IMR-90 (cell line): ENCODE results near the gene CAMKMT. TPM values are rescaled to one million over a fixed set of nuclear protein-coding genes. Genes with fewer than 3 reads are reported as not detected.

Experiments
- ATAC-seq: fragments of 200-7000 bp; cut with Tn5 transposase; 2 replicates; pipeline ENCODE4 v1.9.1; 2020; ENCODE audit warnings: low read depth, mild to moderate bottlenecking, moderate library complexity
- BruUV-seq: library from RNA; stranded (reverse); fragments of 400-500 nt; replicated peaks from 2 replicates; lab custom pipeline; 2021; lab: Mats Ljungman, UMichigan
- CTCF ChIA-PET: fragments of 300-600 bp; formaldehyde crosslinking; extraction: SDS; loops from one replicate; lab custom pipeline; 2021; ENCODE audit warnings: antibody characterized with exemption; lab: Yijun Ruan, JAX
- POLR2A ChIA-PET: fragments of 300-600 bp; sonication (Branson Sonifier 250); formaldehyde crosslinking; loops from one replicate; lab custom pipeline; 2022; ENCODE audit warnings: antibody characterized with exemption; ENCODE audit not compliant: unreplicated experiment; lab: Charles Lee
- DNase-seq: peaks from one replicate; pipeline ENCODE4 v3.0.0; 2013
- H2AFZ ChIP-seq: replicated peaks from 2 replicates; pipeline ENCODE3; 2013; ENCODE audit warnings: low read length, mild to moderate bottlenecking; ENCODE audit not compliant: poor library complexity
- H2AK5ac ChIP-seq: 2 replicates; pipeline ENCODE4 v1.6.1; 2013; ENCODE audit warnings: low read depth, low read length, inconsistent platforms
- H2AK9ac ChIP-seq: replicated peaks from 2 replicates; pipeline ENCODE3; 2013; ENCODE audit warnings: mild to moderate bottlenecking, low read depth, low read length, moderate library complexity; ENCODE audit not compliant: poor library complexity
- H2BK120ac ChIP-seq: 2 replicates; pipeline ENCODE4 v1.6.1; 2013; ENCODE audit warnings: low read depth, low read length, inconsistent platforms
- H2BK15ac ChIP-seq: 3 replicates; pipeline ENCODE4 v1.6.1; 2013; ENCODE audit warnings: low read depth, low read length, inconsistent platforms
- H2BK20ac ChIP-seq: 2 replicates; pipeline ENCODE4 v1.6.1; 2013; ENCODE audit warnings: low read depth, mild to moderate bottlenecking, inconsistent platforms, low read length, moderate library complexity
- H2BK5ac ChIP-seq: 2 replicates; pipeline ENCODE4 v1.6.1; 2013; ENCODE audit warnings: mild to moderate bottlenecking, low read depth, low read length, inconsistent platforms; ENCODE audit not compliant: poor library complexity, severe bottlenecking
- H3K14ac ChIP-seq: replicated peaks from 2 replicates; pipeline ENCODE4 v1.6.1; 2013; ENCODE audit warnings: low read depth, low read length, inconsistent platforms
- H3K18ac ChIP-seq: 2 replicates; pipeline ENCODE4 v1.6.1; 2013; ENCODE audit warnings: low read depth, low read length, control low read depth
- H3K23ac ChIP-seq: 2 replicates; pipeline ENCODE4 v1.6.1; 2013; ENCODE audit warnings: low read depth, low read length, inconsistent platforms
- H3K27ac ChIP-seq: 2 replicates; pipeline ENCODE4 v1.5.1; 2013; ENCODE audit warnings: mild to moderate bottlenecking, control low read depth, low read length; ENCODE audit not compliant: insufficient read depth
- H3K27me3 ChIP-seq: 2 replicates; pipeline ENCODE4 v1.6.1; 2013; ENCODE audit warnings: low read length; ENCODE audit not compliant: control insufficient read depth, insufficient read depth
- H3K36me3 ChIP-seq: 2 replicates; pipeline ENCODE4 v1.6.1; 2013; ENCODE audit warnings: low read length, mixed read lengths; ENCODE audit not compliant: control insufficient read depth, insufficient read depth
- H3K4ac ChIP-seq: 2 replicates; pipeline ENCODE4 v1.6.1; 2013; ENCODE audit warnings: low read depth, low read length, inconsistent platforms
- H3K4me1 ChIP-seq: 2 replicates; pipeline ENCODE4 v1.6.1; 2013; ENCODE audit warnings: low read length, mixed read lengths; ENCODE audit not compliant: control insufficient read depth, insufficient read depth
- H3K4me2 ChIP-seq: 2 replicates; pipeline ENCODE4 v1.6.1; 2013; ENCODE audit warnings: low read depth, mild to moderate bottlenecking, control low read depth, low read length, moderate library complexity
- H3K4me3 ChIP-seq: 2 replicates; pipeline ENCODE4 v1.5.1; 2013; ENCODE audit warnings: low read depth, mild to moderate bottlenecking, control low read depth, low read length, moderate library complexity; ENCODE audit not compliant: insufficient read depth
- H3K56ac ChIP-seq: 2 replicates; pipeline ENCODE4 v1.6.1; 2013; ENCODE audit warnings: low read length, inconsistent platforms; ENCODE audit not compliant: insufficient read depth; ENCODE audit errors: extremely low read depth
- H3K79me1 ChIP-seq, 2 experiments: 2 replicates each; pipeline ENCODE4 v1.6.1; 2013; ENCODE audit warnings: low read length in 2 of 2, inconsistent platforms in 1 of 2, low read depth in 1 of 2
- H3K9ac ChIP-seq: 2 replicates; pipeline ENCODE4 v1.6.1; 2013; ENCODE audit warnings: low read depth, low read length, control low read depth
- H3K9me1 ChIP-seq: 2 replicates; pipeline ENCODE4 v1.6.1; 2013; ENCODE audit warnings: low read length, inconsistent platforms; ENCODE audit not compliant: insufficient read depth
- H3K9me3 ChIP-seq: 2 replicates; pipeline ENCODE4 v1.6.1; 2013; ENCODE audit warnings: low read length; ENCODE audit not compliant: control insufficient read depth, insufficient read depth
- H4K20me1 ChIP-seq: 2 replicates; pipeline ENCODE4 v1.6.1; 2013; ENCODE audit warnings: low read length, inconsistent platforms; ENCODE audit not compliant: insufficient read depth
- H4K5ac ChIP-seq: 2 replicates; pipeline ENCODE4 v1.6.1; 2013; ENCODE audit warnings: mild to moderate bottlenecking, low read depth, low read length, control low read depth
- H4K8ac ChIP-seq, 2 experiments: 2 replicates each; pipeline ENCODE4 v1.6.1; 2013; ENCODE audit warnings: low read depth in 2 of 2, low read length in 2 of 2, control low read depth in 1 of 2, inconsistent platforms in 1 of 2
- H4K91ac ChIP-seq: 2 replicates; pipeline ENCODE4 v1.6.1; 2013; ENCODE audit warnings: low read depth, low read length, inconsistent platforms; ENCODE audit not compliant: insufficient read depth
- ELK1 ChIP-seq: fragments of 150-350 bp; IDR thresholded peaks from 2 replicates; pipeline ENCODE4 v1.6.1; 2016; ENCODE audit warnings: low read depth, mild to moderate bottlenecking, low read length, moderate library complexity, borderline replicate concordance
- RCOR1 ChIP-seq: IDR thresholded peaks from 2 replicates; pipeline ENCODE4 v1.6.1; 2012; ENCODE audit warnings: mild to moderate bottlenecking, low read length, improper control_type of control experiment; ENCODE audit not compliant: insufficient replicate concordance
- USF2 ChIP-seq: fragments of 150-350 bp; IDR thresholded peaks from 2 replicates; pipeline ENCODE4 v1.6.1; 2017; ENCODE audit warnings: mild to moderate bottlenecking, antibody characterized with exemption, low read length, low read depth
- WGBS, 2 experiments: methylation state at CpG; one replicate each; pipeline versions ENCODE4 v1.1.5 to v1.1.7; 2013; ENCODE audit warnings: missing lambda C conversion rate in 2 of 2; ENCODE audit not compliant: insufficient read length in 1 of 2; ENCODE audit errors: extremely low coverage in 2 of 2; 5-methylcytosine and 5-hydroxymethylcytosine counted together
- dilution Hi-C: fragments of 300-500 bp; cut with HindIII; formaldehyde crosslinking; loops from one replicate; pipeline ENCODE4 v1.14.3; 2018; ENCODE audit warnings: low sequenced_read_pairs; ENCODE audit not compliant: unreplicated experiment
- in situ Hi-C: fragments of 300-500 bp; cut with MboI; formaldehyde crosslinking; loops from 3 replicates; pipeline ENCODE4 v1.14.3; 2019; ENCODE audit warnings: low sequenced_read_pairs, inconsistent platforms, mixed read lengths
- intact Hi-C: fragments of 100-400 bp; cut with micrococcal nuclease; formaldehyde crosslinking; loops from 2 replicates; pipeline ENCODE4 v1.10.0; 2022
- polyA plus RNA-seq, 3 experiments: library from polyadenylated mRNA; depleted of rRNA; stranded (reverse); fragments of >200 nt; gene quantifications; 2 replicates each; pipeline ENCODE4 v1.2.3, GENCODE V29; 2012; ENCODE audit warnings: low replicate concordance in 1 of 3
- total RNA-seq: library from RNA; depleted of rRNA; stranded (reverse); fragments of >200 nt; gene quantifications from 2 replicates; pipeline ENCODE4 v1.2.3, GENCODE V29; 2012

Gene CAMKMT
- total and polyA plus RNA-seq, 2 of the 4 experiments (the other 2 are of a cell fraction) = 4.4 to 6.8 TPM

GRCh38 chr2:44519026-44519425 lies 157.3 kb downstream of the CAMKMT start:
- no CpG with 5 or more reads among the region's 1 CpG for WGBS, 2 experiments
- ATAC-seq = no peak
- no peaks in the 10 kb centered on the region for H3K4me1 ChIP-seq
- no peak overlapping the region for H2BK20ac ChIP-seq
- no peak overlapping the region for H2AK5ac ChIP-seq
- in situ Hi-C loops (no loop called here), dilution Hi-C loops (no loop called here), intact Hi-C loops (no loop called here)
- TF ChIP-seq ELK1 (no peak), RCOR1 (no peak), USF2 (no peak)
- no peak overlapping the region for H3K4ac ChIP-seq
- H2AK9ac ChIP-seq = no peak overlapping the region
- H3K14ac ChIP-seq = no peak overlapping the region
- ChIA-PET CTCF (interaction anchor here (0.6 kb wide), 1 partner anchor 55 kb away, joined by 3 read pairs; no protein-coding TSS in a partner anchor), POLR2A (no interaction called here)
- no peak overlapping the region for H3K56ac ChIP-seq
- no peak overlapping the region for H3K27ac ChIP-seq
- H4K8ac ChIP-seq = no peak overlapping the region
- H3K4me3 ChIP-seq = no peak overlapping the region
- DNase-seq = no peak
- no peak overlapping the region for H4K91ac ChIP-seq
- H3K36me3 ChIP-seq = no peaks in the 10 kb centered on the region
- no peak overlapping the region for H3K4me2 ChIP-seq
- no peak overlapping the region for H4K5ac ChIP-seq
- no peaks in the 10 kb centered on the region for H3K9me1 ChIP-seq
- H3K79me1 ChIP-seq = no peaks in the 10 kb centered on the region
- no peak overlapping the region for H3K23ac ChIP-seq
- no peaks in the 10 kb centered on the region for H4K20me1 ChIP-seq
- H2BK5ac ChIP-seq = no peak overlapping the region
- H3K9ac ChIP-seq = no peak overlapping the region
- peaks cover 10% of the 10 kb centered on the region for H3K9me3 ChIP-seq
- no TSS peak for BruUV-seq
- H2BK15ac ChIP-seq = no peak overlapping the region
- no peaks in the 10 kb centered on the region; the same call in 1 of the 2 replicates for H3K27me3 ChIP-seq
- H2AFZ ChIP-seq = no peak overlapping the region
- H2BK120ac ChIP-seq = no peak overlapping the region
- no peak overlapping the region for H3K18ac ChIP-seq
